Parathyroid adenoma (tissue), 2 donors: ENCODE measurements around the gene TBC1D4.

ENCODE experiments used
- H2AFZ ChIP-seq: fragments of 300-600 bp; sonication (generic); one replicate; pipeline ENCODE4 v1.7.0; 2017; ENCODE audit warnings: antibody characterized with exemption, mild to moderate bottlenecking
- H3K27ac ChIP-seq: fragments of 300-600 bp; sonication (generic); one replicate; pipeline ENCODE4 v1.7.0; 2017
- H3K27me3 ChIP-seq: fragments of 300-600 bp; sonication (generic); one replicate; pipeline ENCODE4 v1.7.0; 2017; ENCODE audit warnings: low read length; ENCODE audit not compliant: control insufficient read depth, insufficient read depth
- H3K36me3 ChIP-seq: fragments of 300-600 bp; sonication (generic); one replicate; pipeline ENCODE4 v1.7.0; 2017; ENCODE audit warnings: low read length; ENCODE audit not compliant: control insufficient read depth, insufficient read depth
- H3K4me1 ChIP-seq: fragments of 300-600 bp; sonication (generic); one replicate; pipeline ENCODE4 v1.7.0; 2017; ENCODE audit warnings: control low read depth
- H3K4me2 ChIP-seq: fragments of 300-600 bp; sonication (generic); one replicate; pipeline ENCODE4 v1.7.0; 2017; ENCODE audit warnings: low read length
- H3K4me3 ChIP-seq: fragments of 300-600 bp; sonication (generic); one replicate; pipeline ENCODE4 v1.7.0; 2017; ENCODE audit warnings: low read depth, low read length
- H3K79me2 ChIP-seq: fragments of 300-600 bp; sonication (generic); one replicate; pipeline ENCODE4 v1.7.0; 2017; ENCODE audit warnings: control low read depth
- H3K9ac ChIP-seq: fragments of 300-600 bp; sonication (generic); one replicate; pipeline ENCODE4 v1.7.0; 2017; ENCODE audit warnings: mild to moderate bottlenecking
- H3K9me3 ChIP-seq: fragments of 300-600 bp; sonication (generic); one replicate; pipeline ENCODE4 v1.7.0; 2017; ENCODE audit warnings: low read length; ENCODE audit not compliant: control insufficient read depth
- TF ChIP-seq, protein P1 (sequence below): fragments of 300-600 bp; sonication (generic); IDR thresholded peaks from one replicate; pipeline ENCODE4 v1.7.0; 2017; ENCODE audit warnings: antibody characterized with exemption, mild to moderate bottlenecking
- donor health status: primary hyperparathyroidism.

Gene TBC1D4

DNA sequence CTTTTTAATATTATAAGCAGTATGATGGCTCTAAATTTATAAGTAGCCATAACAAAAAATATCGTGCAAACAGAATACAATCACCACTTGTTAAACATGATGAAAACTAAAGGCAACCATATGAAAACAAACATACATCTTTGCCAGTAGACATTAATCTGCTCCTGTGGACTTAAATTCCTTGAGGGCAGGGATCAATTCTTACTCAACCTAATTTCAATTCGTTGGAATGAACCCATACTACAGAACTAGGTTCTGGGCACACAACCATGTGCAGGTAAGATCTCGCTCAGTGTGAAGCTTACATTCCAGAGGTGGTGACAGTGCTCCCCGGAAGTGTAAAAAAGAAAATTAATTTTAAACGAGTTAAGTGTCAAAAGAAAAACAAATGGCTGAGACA lies 13.4 kb downstream of the TBC1D4 start:
- no peaks in the 10 kb centered on the region for H3K4me1 ChIP-seq
- H3K4me3 ChIP-seq = no peak overlapping the region
- H2AFZ ChIP-seq = no peak overlapping the region
- TF ChIP-seq, protein P1, sequence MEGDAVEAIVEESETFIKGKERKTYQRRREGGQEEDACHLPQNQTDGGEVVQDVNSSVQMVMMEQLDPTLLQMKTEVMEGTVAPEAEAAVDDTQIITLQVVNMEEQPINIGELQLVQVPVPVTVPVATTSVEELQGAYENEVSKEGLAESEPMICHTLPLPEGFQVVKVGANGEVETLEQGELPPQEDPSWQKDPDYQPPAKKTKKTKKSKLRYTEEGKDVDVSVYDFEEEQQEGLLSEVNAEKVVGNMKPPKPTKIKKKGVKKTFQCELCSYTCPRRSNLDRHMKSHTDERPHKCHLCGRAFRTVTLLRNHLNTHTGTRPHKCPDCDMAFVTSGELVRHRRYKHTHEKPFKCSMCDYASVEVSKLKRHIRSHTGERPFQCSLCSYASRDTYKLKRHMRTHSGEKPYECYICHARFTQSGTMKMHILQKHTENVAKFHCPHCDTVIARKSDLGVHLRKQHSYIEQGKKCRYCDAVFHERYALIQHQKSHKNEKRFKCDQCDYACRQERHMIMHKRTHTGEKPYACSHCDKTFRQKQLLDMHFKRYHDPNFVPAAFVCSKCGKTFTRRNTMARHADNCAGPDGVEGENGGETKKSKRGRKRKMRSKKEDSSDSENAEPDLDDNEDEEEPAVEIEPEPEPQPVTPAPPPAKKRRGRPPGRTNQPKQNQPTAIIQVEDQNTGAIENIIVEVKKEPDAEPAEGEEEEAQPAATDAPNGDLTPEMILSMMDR = no peak
- no peak overlapping the region for H3K4me2 ChIP-seq
- no peaks in the 10 kb centered on the region for H3K27me3 ChIP-seq
- H3K36me3 ChIP-seq = no peaks in the 10 kb centered on the region
- no peak overlapping the region for H3K9ac ChIP-seq
- no peak overlapping the region for H3K27ac ChIP-seq
- no peaks in the 10 kb centered on the region for H3K79me2 ChIP-seq
- H3K9me3 ChIP-seq = no peaks in the 10 kb centered on the region

DNA sequence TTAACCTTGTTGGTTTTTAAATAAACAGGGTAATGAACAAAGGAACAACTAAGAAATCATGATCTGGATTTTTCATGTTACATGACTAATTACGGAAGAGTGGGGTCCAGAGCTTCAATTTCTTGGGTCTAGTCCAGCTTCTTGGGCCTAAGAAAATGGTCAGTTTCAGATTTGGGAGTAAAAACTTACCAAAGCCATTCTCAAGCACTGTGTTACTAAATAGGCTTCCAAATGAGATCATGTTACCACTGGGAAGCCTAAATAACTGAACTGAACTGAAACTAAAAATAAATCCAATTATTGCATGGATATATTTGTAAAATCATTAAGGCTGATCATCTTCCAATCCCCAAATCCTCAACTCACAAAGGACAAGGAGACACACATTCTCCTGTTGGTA lies 13.9 kb downstream of the TBC1D4 start:
- TF ChIP-seq, protein P1 = no peak
- Histone ChIP-seq H3K27ac (no peak overlapping the region), H3K9ac (no peak overlapping the region), H3K9me3 (no peaks in the 10 kb centered on the region), H3K4me2 (no peak overlapping the region), H3K79me2 (no peaks in the 10 kb centered on the region), H3K27me3 (no peaks in the 10 kb centered on the region), H3K4me1 (no peaks in the 10 kb centered on the region), H2AFZ (no peak overlapping the region), H3K4me3 (no peak overlapping the region), H3K36me3 (no peaks in the 10 kb centered on the region)

DNA sequence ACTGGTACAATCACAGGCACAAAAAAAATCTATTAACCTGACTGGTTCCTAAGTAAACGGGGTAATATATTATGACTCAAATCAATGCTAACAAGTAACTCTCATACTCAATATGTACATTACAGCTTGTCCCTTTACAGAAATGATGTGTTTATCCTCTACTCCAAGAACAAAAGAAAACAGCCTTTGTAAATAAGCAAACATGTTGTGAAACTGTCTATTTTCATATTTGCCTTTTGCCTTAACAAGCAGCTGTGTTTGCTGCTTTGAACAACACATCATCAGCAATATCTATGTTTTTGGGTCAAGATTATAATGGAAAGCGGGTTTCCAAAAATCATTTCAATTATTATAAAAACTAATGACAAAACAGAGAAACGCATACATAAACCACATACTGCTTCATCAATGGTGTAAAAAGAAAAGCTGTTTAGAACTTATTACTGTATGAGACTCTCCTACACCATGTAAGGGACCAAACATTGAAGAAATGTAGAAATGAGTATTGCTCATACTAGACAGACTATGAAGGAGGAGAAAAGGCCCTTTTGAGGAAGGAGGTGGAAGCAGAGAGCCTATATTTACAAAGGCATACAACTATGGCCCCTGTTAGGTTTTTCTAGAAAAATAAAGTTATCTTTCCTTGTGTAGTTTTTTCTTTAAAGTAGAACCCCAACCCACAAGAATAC lies 14.8 kb downstream of the TBC1D4 start:
- H3K4me2 ChIP-seq = no peak overlapping the region
- H3K79me2 ChIP-seq = no peaks in the 10 kb centered on the region
- H3K27ac ChIP-seq = no peak overlapping the region
- no peaks in the 10 kb centered on the region for H3K4me1 ChIP-seq
- H2AFZ ChIP-seq = no peak overlapping the region
- H3K27me3 ChIP-seq = no peaks in the 10 kb centered on the region
- H3K4me3 ChIP-seq = no peak overlapping the region
- no peaks in the 10 kb centered on the region for H3K36me3 ChIP-seq
- TF ChIP-seq, protein P1 = no peak
- no peaks in the 10 kb centered on the region for H3K9me3 ChIP-seq
- no peak overlapping the region for H3K9ac ChIP-seq

DNA sequence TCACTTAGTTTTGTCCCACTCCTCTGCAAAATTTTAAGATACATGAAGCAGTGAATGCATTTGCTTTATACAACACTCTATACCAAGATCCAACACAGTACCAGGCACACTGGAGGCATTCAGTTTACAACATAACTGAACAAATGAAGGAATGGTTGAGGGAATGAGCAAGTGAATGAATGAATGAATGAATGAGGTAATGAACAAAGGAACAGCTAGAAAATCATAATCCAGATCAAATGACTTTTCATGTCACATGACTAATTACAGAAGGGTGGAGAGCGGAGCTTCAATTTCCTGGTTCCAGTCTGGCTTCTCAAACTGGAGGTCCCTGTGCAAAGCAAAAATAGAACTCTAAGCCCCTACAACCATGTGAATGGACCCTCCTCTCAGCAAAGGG lies 16.7 kb downstream of the TBC1D4 start:
- Histone ChIP-seq H3K9ac (no peak overlapping the region), H3K4me1 (no peaks in the 10 kb centered on the region), H3K79me2 (no peaks in the 10 kb centered on the region), H3K4me3 (no peak overlapping the region), H3K27me3 (no peaks in the 10 kb centered on the region), H3K9me3 (no peaks in the 10 kb centered on the region), H2AFZ (no peak overlapping the region), H3K27ac (no peak overlapping the region), H3K4me2 (no peak overlapping the region), H3K36me3 (no peaks in the 10 kb centered on the region)
- TF ChIP-seq, protein P1 = no peak

DNA sequence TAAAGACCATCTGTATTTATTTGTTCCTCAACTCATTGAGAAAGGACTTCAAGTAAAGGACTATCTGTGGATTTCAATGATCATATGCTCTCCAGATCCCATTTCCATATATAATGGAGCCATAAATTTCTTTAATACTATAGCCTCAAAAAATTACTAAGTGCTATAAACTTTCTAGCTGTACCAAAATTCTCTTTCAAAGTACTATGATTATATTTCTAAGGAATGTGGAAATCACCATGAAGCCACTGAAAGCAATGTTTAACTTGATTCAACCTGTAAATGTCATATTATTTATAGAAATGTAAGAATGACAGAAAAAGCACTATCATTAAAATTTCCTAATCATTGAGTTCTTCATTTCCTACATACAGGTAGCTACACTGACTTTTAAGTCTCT lies 20.7 kb downstream of the TBC1D4 start:
- TF ChIP-seq, protein P1 = no peak
- H3K36me3 ChIP-seq = no peaks in the 10 kb centered on the region
- no peaks in the 10 kb centered on the region for H3K9me3 ChIP-seq
- no peak overlapping the region for H3K4me3 ChIP-seq
- no peak overlapping the region for H2AFZ ChIP-seq
- H3K27me3 ChIP-seq = no peaks in the 10 kb centered on the region
- no peak overlapping the region for H3K4me2 ChIP-seq
- no peaks in the 10 kb centered on the region for H3K79me2 ChIP-seq
- H3K9ac ChIP-seq = no peak overlapping the region
- peaks cover 4% of the 10 kb centered on the region for H3K4me1 ChIP-seq
- no peak overlapping the region for H3K27ac ChIP-seq
